ENCODE data around the gene VPS39. TPM values are rescaled to one million over a fixed set of nuclear protein-coding genes. Genes with fewer than 3 reads are reported as not detected.

VPS39 gene
- polyA plus RNA-seq, 1 experiment: 79.5 TPM

- no peak for TF ChIP-seq CTCF (IDR thresholded peaks at IDR 0.05; ENCODE audit: insufficient read depth, low read depth, low read length)
- H3K4me3 ChIP-seq (ENCODE audit: low read depth, low read length): no peak overlapping the region
- POLR2A ChIA-PET: no interaction called here
- CTCF ChIA-PET: interaction anchor here (0.8 to 1.8 kb wide), 2 partner anchors 9 to 37 kb away, joined by 3 to 8 read pairs; no protein-coding TSS in a partner anchor
- DNase-seq (ENCODE audit: low read depth): no peak
- no peaks in the 10 kb centered on the region for H3K36me3 ChIP-seq (ENCODE audit: control insufficient read depth, insufficient read depth, low read length)
- H3K27me3 ChIP-seq (ENCODE audit: control insufficient read depth, insufficient read depth, low read length): peaks cover 28% of the 10 kb centered on the region
Observed at GRCh38 chr15:42121682-42122081, 86.4 kb downstream of the VPS39 start.

GRCh38 chr15:42121021-42121420 lies 87.1 kb downstream of the VPS39 start:
- ChIA-PET CTCF (interaction anchor here (0.6 to 1.8 kb wide), 5 partner anchors 9 to 36 kb away, joined by 3 to 8 read pairs (median 4); no protein-coding TSS in a partner anchor), POLR2A (no interaction called here)
- no peak for TF ChIP-seq CTCF (IDR thresholded peaks at IDR 0.05; ENCODE audit: insufficient read depth, low read depth, low read length)
- peaks cover 28% of the 10 kb centered on the region for H3K27me3 ChIP-seq (ENCODE audit: control insufficient read depth, insufficient read depth, low read length)
- no peak for DNase-seq (ENCODE audit: low read depth)
- no peak overlapping the region for H3K4me3 ChIP-seq (ENCODE audit: low read depth, low read length)
- H3K36me3 ChIP-seq (ENCODE audit: control insufficient read depth, insufficient read depth, low read length): no peaks in the 10 kb centered on the region

GRCh38 chr15:42120285-42120684 lies 87.8 kb downstream of the VPS39 start:
- DNase-seq (ENCODE audit: low read depth): no peak
- TF ChIP-seq CTCF (IDR thresholded peaks at IDR 0.05; ENCODE audit: insufficient read depth, low read depth, low read length): no peak
- ChIA-PET CTCF (interaction anchor here (0.6 to 1.8 kb wide), 8 partner anchors 10 to 262 kb away, joined by 3 to 8 read pairs (median 3); no protein-coding TSS in a partner anchor), POLR2A (no interaction called here)
- Histone ChIP-seq H3K27me3 (ENCODE audit: control insufficient read depth, insufficient read depth, low read length) (peaks cover 30% of the 10 kb centered on the region), H3K36me3 (ENCODE audit: control insufficient read depth, insufficient read depth, low read length) (no peaks in the 10 kb centered on the region), H3K4me3 (ENCODE audit: low read depth, low read length) (no peak overlapping the region)

GRCh38 chr15:42119446-42119760 lies 88.7 kb downstream of the VPS39 start:
- ChIA-PET POLR2A (no interaction called here), CTCF (interaction anchor here (0.7 to 1.6 kb wide), 8 partner anchors 11 to 139 kb away, joined by 3 to 5 read pairs (median 3); no protein-coding TSS in a partner anchor)
- H3K4me3 ChIP-seq (ENCODE audit: low read depth, low read length): no peak overlapping the region
- DNase-seq (ENCODE audit: low read depth): no peak
- no peaks in the 10 kb centered on the region for H3K36me3 ChIP-seq (ENCODE audit: control insufficient read depth, insufficient read depth, low read length)
- TF ChIP-seq CTCF (IDR thresholded peaks at IDR 0.05; ENCODE audit: insufficient read depth, low read depth, low read length): no peak
- peaks cover 30% of the 10 kb centered on the region for H3K27me3 ChIP-seq (ENCODE audit: control insufficient read depth, insufficient read depth, low read length)

GRCh38 chr15:42118650-42119445 lies 89.3 kb downstream of the VPS39 start:
- Histone ChIP-seq H3K27me3 (ENCODE audit: control insufficient read depth, insufficient read depth, low read length) (peaks cover 33% of the 10 kb centered on the region), H3K4me3 (ENCODE audit: low read depth, low read length) (no peak overlapping the region), H3K36me3 (ENCODE audit: control insufficient read depth, insufficient read depth, low read length) (no peaks in the 10 kb centered on the region)
- TF ChIP-seq CTCF (IDR thresholded peaks at IDR 0.05; ENCODE audit: insufficient read depth, low read depth, low read length): no peak
- DNase-seq (ENCODE audit: low read depth): no peak
- ChIA-PET CTCF (interaction anchor here (0.7 to 1.4 kb wide), 6 partner anchors 13 to 139 kb away, joined by 3 to 5 read pairs (median 3); no protein-coding TSS in a partner anchor), POLR2A (no interaction called here)

All from BJ (cell line).